Stomach (tissue), 4 donors: ENCODE results near the gene ZNF423.
"Not testable (repeated sequence)": the region's sequence is repeated elsewhere in the genome, so short reads cannot be mapped to it uniquely, and the experiment has no call there.

Experiments used
- CTCF ChIP-seq, 7 experiments: fragments of 450-650 bp in 4 of 7; fragments of 200-600 bp in 3 of 7; sonication (generic) in 3 of 7; IDR thresholded peaks; one replicate each; pipeline ENCODE4 v1.5.1; 2016 to 2019; ENCODE audit warnings: antibody characterized with exemption in 7 of 7, control low read depth in 2 of 7, mild to moderate bottlenecking in 1 of 7
- EP300 ChIP-seq: sonication (generic); formaldehyde crosslinking; IDR thresholded peaks from one replicate; pipeline ENCODE4 v1.6.1; 2017; ENCODE audit warnings: antibody characterized with exemption
- POLR2A ChIP-seq, 4 donors: fragments of 450-650 bp; IDR thresholded peaks; one replicate each; pipeline ENCODE4 v1.6.1; 2016; ENCODE audit warnings: antibody characterized with exemption in 4 of 4, control low read depth in 2 of 4, mild to moderate bottlenecking in 1 of 4, moderate library complexity in 1 of 4

- not testable (repeated sequence) for TF ChIP-seq EP300; CTCF (IDR thresholded peaks at IDR 0.05); POLR2A (IDR thresholded peaks at IDR 0.05)
These were observed 178.3 kb downstream of the ZNF423 start for GRCh38 chr16:49677661-49678060.
